ENCODE measurements around the gene ACBD6.

ACBD6 gene

GRCh38 chr1:180250883-180251509 lies 251.4 kb downstream of the ACBD6 start:
- no peak overlapping the region for H3K27ac ChIP-seq
- no peaks in the 10 kb centered on the region for H3K27me3 ChIP-seq (ENCODE audit: insufficient read depth, low read depth)
- no peak overlapping the region for H3K9ac ChIP-seq
- no peak for TF ChIP-seq CTCF (conservative IDR thresholded peaks at IDR 0.05; ENCODE audit: low read depth, low read length)
- no peak overlapping the region for H3K4me2 ChIP-seq
- no peaks in the 10 kb centered on the region for H3K79me2 ChIP-seq (ENCODE audit: insufficient read depth, low read depth)
- H2AFZ ChIP-seq (ENCODE audit: low read depth) = no peak overlapping the region
- no peaks in the 10 kb centered on the region for H3K36me3 ChIP-seq (ENCODE audit: insufficient read depth)
- peaks cover 22% of the 10 kb centered on the region for H3K4me1 ChIP-seq (ENCODE audit: low read depth, poor library complexity, severe bottlenecking)
- no peak overlapping the region for H3K4me3 ChIP-seq (IDR thresholded peaks at IDR 0.05; ENCODE audit: insufficient read depth, low read depth, low read length)
- no peaks in the 10 kb centered on the region for H4K20me1 ChIP-seq (ENCODE audit: insufficient read depth)

GRCh38 chr1:180250499-180250770 lies 251.9 kb downstream of the ACBD6 start:
- no peaks in the 10 kb centered on the region for H3K79me2 ChIP-seq (ENCODE audit: insufficient read depth, low read depth)
- H2AFZ ChIP-seq (ENCODE audit: low read depth) = no peak overlapping the region
- H3K4me2 ChIP-seq = no peak overlapping the region
- H3K4me3 ChIP-seq (IDR thresholded peaks at IDR 0.05; ENCODE audit: insufficient read depth, low read depth, low read length) = no peak overlapping the region
- H3K4me1 ChIP-seq (ENCODE audit: low read depth, poor library complexity, severe bottlenecking) = peaks cover 22% of the 10 kb centered on the region
- H4K20me1 ChIP-seq (ENCODE audit: insufficient read depth) = no peaks in the 10 kb centered on the region
- H3K9ac ChIP-seq = no peak overlapping the region
- no peaks in the 10 kb centered on the region for H3K27me3 ChIP-seq (ENCODE audit: insufficient read depth, low read depth)
- TF ChIP-seq CTCF (conservative IDR thresholded peaks at IDR 0.05; ENCODE audit: low read depth, low read length) = no peak
- no peak overlapping the region for H3K27ac ChIP-seq
- H3K36me3 ChIP-seq (ENCODE audit: insufficient read depth) = no peaks in the 10 kb centered on the region

GRCh38 chr1:180249725-180250498 lies 252.5 kb downstream of the ACBD6 start:
- Histone ChIP-seq H2AFZ (ENCODE audit: low read depth) (no peak overlapping the region), H3K4me2 (no peak overlapping the region), H3K4me3 (IDR thresholded peaks at IDR 0.05; ENCODE audit: insufficient read depth, low read depth, low read length) (no peak overlapping the region)

More at GRCh38 chr1:180249725-180250498, 252.5 kb downstream of the ACBD6 start:
- Histone ChIP-seq H3K79me2 (ENCODE audit: insufficient read depth, low read depth) (no peaks in the 10 kb centered on the region), H4K20me1 (ENCODE audit: insufficient read depth) (no peaks in the 10 kb centered on the region), H3K27ac (no peak overlapping the region), H3K4me1 (ENCODE audit: low read depth, poor library complexity, severe bottlenecking) (peaks cover 22% of the 10 kb centered on the region), H3K36me3 (ENCODE audit: insufficient read depth) (no peaks in the 10 kb centered on the region), H3K9ac (no peak overlapping the region), H3K27me3 (ENCODE audit: insufficient read depth, low read depth) (no peaks in the 10 kb centered on the region)
- TF ChIP-seq CTCF (conservative IDR thresholded peaks at IDR 0.05; ENCODE audit: low read depth, low read length) = no peak
